ENCODE results near the gene MAST1.

- no peak for TF ChIP-seq ZNF266 (tag by site-specific recombination; IDR thresholded peaks at IDR 0.05; ENCODE audit: low read depth)
- TF ChIP-seq ZFP37 (tag by site-specific recombination; IDR thresholded peaks at IDR 0.05) = no peak
These were observed 5.9 kb downstream of the MAST1 start for GRCh38 chr19:12843999-12844732.
